IMR-90 (cell line): ENCODE results near the gene SMCO3. TPM values are rescaled to one million over a fixed set of nuclear protein-coding genes. Genes with fewer than 3 reads are reported as not detected.
A peak's percentile ranks its signal among the peaks of the same experiment; 100 is the strongest.

Experiments used
- ATAC-seq: fragments of 200-7000 bp; cut with Tn5 transposase; 2 replicates; pipeline ENCODE4 v1.9.1; 2020; ENCODE audit warnings: low read depth, mild to moderate bottlenecking, moderate library complexity
- BruUV-seq: library from RNA; stranded (reverse); fragments of 400-500 nt; replicated peaks from 2 replicates; lab custom pipeline; 2021; lab: Mats Ljungman, UMichigan
- CTCF ChIA-PET: fragments of 300-600 bp; formaldehyde crosslinking; extraction: SDS; loops from one replicate; lab custom pipeline; 2021; ENCODE audit warnings: antibody characterized with exemption; lab: Yijun Ruan, JAX
- POLR2A ChIA-PET: fragments of 300-600 bp; sonication (Branson Sonifier 250); formaldehyde crosslinking; loops from one replicate; lab custom pipeline; 2022; ENCODE audit warnings: antibody characterized with exemption; ENCODE audit not compliant: unreplicated experiment; lab: Charles Lee
- DNase-seq: peaks from one replicate; pipeline ENCODE4 v3.0.0; 2013
- H2AFZ ChIP-seq: replicated peaks from 2 replicates; pipeline ENCODE3; 2013; ENCODE audit warnings: low read length, mild to moderate bottlenecking; ENCODE audit not compliant: poor library complexity
- H2AK5ac ChIP-seq: 2 replicates; pipeline ENCODE4 v1.6.1; 2013; ENCODE audit warnings: low read depth, low read length, inconsistent platforms
- H2AK9ac ChIP-seq: replicated peaks from 2 replicates; pipeline ENCODE3; 2013; ENCODE audit warnings: mild to moderate bottlenecking, low read depth, low read length, moderate library complexity; ENCODE audit not compliant: poor library complexity
- H2BK120ac ChIP-seq: 2 replicates; pipeline ENCODE4 v1.6.1; 2013; ENCODE audit warnings: low read depth, low read length, inconsistent platforms
- H2BK15ac ChIP-seq: 3 replicates; pipeline ENCODE4 v1.6.1; 2013; ENCODE audit warnings: low read depth, low read length, inconsistent platforms
- H2BK20ac ChIP-seq: 2 replicates; pipeline ENCODE4 v1.6.1; 2013; ENCODE audit warnings: low read depth, mild to moderate bottlenecking, inconsistent platforms, low read length, moderate library complexity
- H2BK5ac ChIP-seq: 2 replicates; pipeline ENCODE4 v1.6.1; 2013; ENCODE audit warnings: mild to moderate bottlenecking, low read depth, low read length, inconsistent platforms; ENCODE audit not compliant: poor library complexity, severe bottlenecking
- H3K14ac ChIP-seq: replicated peaks from 2 replicates; pipeline ENCODE4 v1.6.1; 2013; ENCODE audit warnings: low read depth, low read length, inconsistent platforms
- H3K18ac ChIP-seq: 2 replicates; pipeline ENCODE4 v1.6.1; 2013; ENCODE audit warnings: low read depth, low read length, control low read depth
- H3K23ac ChIP-seq: 2 replicates; pipeline ENCODE4 v1.6.1; 2013; ENCODE audit warnings: low read depth, low read length, inconsistent platforms
- H3K27ac ChIP-seq: 2 replicates; pipeline ENCODE4 v1.5.1; 2013; ENCODE audit warnings: mild to moderate bottlenecking, control low read depth, low read length; ENCODE audit not compliant: insufficient read depth
- H3K27me3 ChIP-seq: 2 replicates; pipeline ENCODE4 v1.6.1; 2013; ENCODE audit warnings: low read length; ENCODE audit not compliant: control insufficient read depth, insufficient read depth
- H3K36me3 ChIP-seq: 2 replicates; pipeline ENCODE4 v1.6.1; 2013; ENCODE audit warnings: low read length, mixed read lengths; ENCODE audit not compliant: control insufficient read depth, insufficient read depth
- H3K4ac ChIP-seq: 2 replicates; pipeline ENCODE4 v1.6.1; 2013; ENCODE audit warnings: low read depth, low read length, inconsistent platforms
- H3K4me1 ChIP-seq: 2 replicates; pipeline ENCODE4 v1.6.1; 2013; ENCODE audit warnings: low read length, mixed read lengths; ENCODE audit not compliant: control insufficient read depth, insufficient read depth
- H3K4me2 ChIP-seq: 2 replicates; pipeline ENCODE4 v1.6.1; 2013; ENCODE audit warnings: low read depth, mild to moderate bottlenecking, control low read depth, low read length, moderate library complexity
- H3K4me3 ChIP-seq: 2 replicates; pipeline ENCODE4 v1.5.1; 2013; ENCODE audit warnings: low read depth, mild to moderate bottlenecking, control low read depth, low read length, moderate library complexity; ENCODE audit not compliant: insufficient read depth
- H3K56ac ChIP-seq: 2 replicates; pipeline ENCODE4 v1.6.1; 2013; ENCODE audit warnings: low read length, inconsistent platforms; ENCODE audit not compliant: insufficient read depth; ENCODE audit errors: extremely low read depth
- H3K79me1 ChIP-seq, 2 experiments: 2 replicates each; pipeline ENCODE4 v1.6.1; 2013; ENCODE audit warnings: low read length in 2 of 2, inconsistent platforms in 1 of 2, low read depth in 1 of 2
- H3K9ac ChIP-seq: 2 replicates; pipeline ENCODE4 v1.6.1; 2013; ENCODE audit warnings: low read depth, low read length, control low read depth
- H3K9me1 ChIP-seq: 2 replicates; pipeline ENCODE4 v1.6.1; 2013; ENCODE audit warnings: low read length, inconsistent platforms; ENCODE audit not compliant: insufficient read depth
- H3K9me3 ChIP-seq: 2 replicates; pipeline ENCODE4 v1.6.1; 2013; ENCODE audit warnings: low read length; ENCODE audit not compliant: control insufficient read depth, insufficient read depth
- H4K20me1 ChIP-seq: 2 replicates; pipeline ENCODE4 v1.6.1; 2013; ENCODE audit warnings: low read length, inconsistent platforms; ENCODE audit not compliant: insufficient read depth
- H4K5ac ChIP-seq: 2 replicates; pipeline ENCODE4 v1.6.1; 2013; ENCODE audit warnings: mild to moderate bottlenecking, low read depth, low read length, control low read depth
- H4K8ac ChIP-seq, 2 experiments: 2 replicates each; pipeline ENCODE4 v1.6.1; 2013; ENCODE audit warnings: low read depth in 2 of 2, low read length in 2 of 2, control low read depth in 1 of 2, inconsistent platforms in 1 of 2
- H4K91ac ChIP-seq: 2 replicates; pipeline ENCODE4 v1.6.1; 2013; ENCODE audit warnings: low read depth, low read length, inconsistent platforms; ENCODE audit not compliant: insufficient read depth
- CHD1 ChIP-seq: IDR thresholded peaks from 2 replicates; pipeline ENCODE4 v1.6.1; 2012; ENCODE audit warnings: low read depth, low read length, improper control_type of control experiment
- CTCF ChIP-seq: conservative IDR thresholded peaks from 2 replicates; pipeline ENCODE4 v1.5.1; 2012; ENCODE audit warnings: mild to moderate bottlenecking, low read depth, low read length, improper control_type of control experiment
- ELK1 ChIP-seq: fragments of 150-350 bp; IDR thresholded peaks from 2 replicates; pipeline ENCODE4 v1.6.1; 2016; ENCODE audit warnings: low read depth, mild to moderate bottlenecking, low read length, moderate library complexity, borderline replicate concordance
- MAFK ChIP-seq: IDR thresholded peaks from 2 replicates; pipeline ENCODE4 v1.6.1; 2012; ENCODE audit warnings: low read depth, low read length, improper control_type of control experiment
- MAZ ChIP-seq: IDR thresholded peaks from 2 replicates; pipeline ENCODE4 v1.6.1; 2012; ENCODE audit warnings: low read depth, mild to moderate bottlenecking, low read length, improper control_type of control experiment, moderate library complexity, borderline replicate concordance
- MXI1 ChIP-seq: IDR thresholded peaks from 2 replicates; pipeline ENCODE4 v1.6.1; 2012; ENCODE audit warnings: low read depth, mild to moderate bottlenecking, low read length, moderate library complexity, borderline replicate concordance
- NFE2L2 ChIP-seq: fragments of 150-350 bp; IDR thresholded peaks from 2 replicates; pipeline ENCODE4 v1.6.1; 2016; ENCODE audit warnings: low read depth, mild to moderate bottlenecking, low read length
- POLR2A ChIP-seq: IDR thresholded peaks from 2 replicates; pipeline ENCODE4 v1.6.1; 2012; ENCODE audit warnings: mild to moderate bottlenecking, low read depth, low read length
- RAD21 ChIP-seq: IDR thresholded peaks from 2 replicates; pipeline ENCODE4 v1.6.1; 2012; ENCODE audit warnings: low read length, improper control_type of control experiment
- RCOR1 ChIP-seq: IDR thresholded peaks from 2 replicates; pipeline ENCODE4 v1.6.1; 2012; ENCODE audit warnings: mild to moderate bottlenecking, low read length, improper control_type of control experiment; ENCODE audit not compliant: insufficient replicate concordance
- RFX5 ChIP-seq: IDR thresholded peaks from 2 replicates; pipeline ENCODE4 v1.8.0; 2012; ENCODE audit warnings: low read depth, mild to moderate bottlenecking, low read length, moderate library complexity
- SMC3 ChIP-seq: fragments of 150-350 bp; IDR thresholded peaks from 2 replicates; pipeline ENCODE4 v1.6.1; 2016; ENCODE audit warnings: low read depth, mild to moderate bottlenecking, antibody characterized with exemption, low read length, moderate library complexity
- WGBS, 2 experiments: methylation state at CpG; one replicate each; pipeline versions ENCODE4 v1.1.5 to v1.1.7; 2013; ENCODE audit warnings: missing lambda C conversion rate in 2 of 2; ENCODE audit not compliant: insufficient read length in 1 of 2; ENCODE audit errors: extremely low coverage in 2 of 2; 5-methylcytosine and 5-hydroxymethylcytosine counted together
- dilution Hi-C: fragments of 300-500 bp; cut with HindIII; formaldehyde crosslinking; loops from one replicate; pipeline ENCODE4 v1.14.3; 2018; ENCODE audit warnings: low sequenced_read_pairs; ENCODE audit not compliant: unreplicated experiment
- in situ Hi-C: fragments of 300-500 bp; cut with MboI; formaldehyde crosslinking; loops from 3 replicates; pipeline ENCODE4 v1.14.3; 2019; ENCODE audit warnings: low sequenced_read_pairs, inconsistent platforms, mixed read lengths
- intact Hi-C: fragments of 100-400 bp; cut with micrococcal nuclease; formaldehyde crosslinking; loops from 2 replicates; pipeline ENCODE4 v1.10.0; 2022
- polyA plus RNA-seq, 3 experiments: library from polyadenylated mRNA; depleted of rRNA; stranded (reverse); fragments of >200 nt; gene quantifications; 2 replicates each; pipeline ENCODE4 v1.2.3, GENCODE V29; 2012; ENCODE audit warnings: low replicate concordance in 1 of 3
- total RNA-seq: library from RNA; depleted of rRNA; stranded (reverse); fragments of >200 nt; gene quantifications from 2 replicates; pipeline ENCODE4 v1.2.3, GENCODE V29; 2012
- TF ChIP-seq, protein P1 (sequence below): fragments of 150-350 bp; IDR thresholded peaks from 2 replicates; pipeline ENCODE4 v1.6.1; 2017; ENCODE audit warnings: mild to moderate bottlenecking, antibody characterized with exemption, low read length, low read depth

The SMCO3 gene
- total and polyA plus RNA-seq, 2 of the 4 experiments (the other 2 are of a cell fraction) = under 0.01 to 0.07 TPM

DNA sequence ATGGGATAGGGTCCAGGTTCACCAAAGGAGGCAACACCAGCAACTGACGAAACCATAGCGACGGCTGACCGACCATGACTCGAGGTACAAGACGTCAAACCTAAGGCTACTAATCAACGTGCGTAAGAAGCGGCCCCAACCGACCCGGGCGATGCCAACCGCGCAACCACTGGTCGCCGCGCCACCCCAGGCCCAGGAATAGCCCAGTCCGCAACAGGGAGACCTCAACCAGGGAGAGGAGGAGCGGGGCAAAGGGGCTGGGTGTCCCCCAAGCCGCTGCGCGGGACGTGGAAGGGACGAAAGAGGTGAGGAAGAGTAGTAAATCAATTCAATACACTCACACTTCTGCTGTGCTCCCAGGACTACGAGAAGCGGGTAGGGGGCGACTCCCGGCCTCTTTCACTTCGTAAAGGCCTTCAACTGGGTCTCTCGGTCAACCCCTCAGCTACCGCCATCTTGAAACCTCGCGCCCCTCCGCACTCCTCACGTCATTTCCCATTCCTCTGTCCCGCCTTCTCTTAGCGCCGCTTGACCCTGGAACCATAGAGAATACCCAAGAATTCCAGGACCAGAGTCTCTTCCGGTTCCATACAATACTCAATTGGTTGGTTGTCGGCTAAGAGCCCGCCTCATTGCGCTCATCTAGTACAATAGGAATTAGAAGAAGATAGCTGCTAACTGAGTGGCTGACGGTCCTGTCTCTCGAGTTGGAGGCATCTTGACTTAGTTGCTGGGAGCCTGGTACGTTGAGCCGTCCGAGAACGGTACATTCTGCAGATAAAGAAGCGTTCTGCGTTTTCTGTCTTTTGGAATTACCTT lies 10.8 kb downstream of the SMCO3 start, which contains the start of the genes C12orf60 and WBP11:
C12orf60 (plus strand) TSS at position 660 of the 819 bp plus-strand sequence. CDS start 19,266 bp downstream, outside the sequence.
WBP11 (minus strand) TSS at position 468 of the 819 bp plus-strand sequence. CDS start 2,095 bp downstream, outside the sequence.
- Histone ChIP-seq H3K14ac (peak within 1 kb of the TSS; percentile 90), H3K4me1 (no peaks in the 10 kb centered on the region), H4K5ac (peak within 1 kb of the TSS; percentile 42), H2BK20ac (peak within 1 kb of the TSS; percentile 22; the same call in 1 of the 2 replicates), H4K20me1 (no peaks in the 10 kb centered on the region), H3K18ac (peak within 1 kb of the TSS; percentile 44), H2BK5ac (peak within 1 kb of the TSS; percentile 78), H2AFZ (peak within 1 kb of the TSS; percentile 89), H4K8ac (peak within 1 kb of the TSS; percentile 69 to 95), H3K4me3 (peak within 1 kb of the TSS; percentile 92), H3K56ac (peak within 1 kb of the TSS; percentile 97), H2BK15ac (no peak within 1 kb of the TSS), H2AK9ac (peak within 1 kb of the TSS; percentile 31), H3K27me3 (no peaks in the 10 kb centered on the region), H3K4me2 (peak within 1 kb of the TSS; percentile 95), H3K27ac (peak within 1 kb of the TSS; percentile 82), H3K4ac (peak within 1 kb of the TSS; percentile 56), H3K9me1 (no peaks in the 10 kb centered on the region), H3K9ac (peak within 1 kb of the TSS; percentile 87), H3K23ac (peak within 1 kb of the TSS; percentile 89), H3K9me3 (no peaks in the 10 kb centered on the region), H4K91ac (peak within 1 kb of the TSS; percentile 56), H2BK120ac (peak within 1 kb of the TSS; percentile 44), H3K79me1 (peaks cover 4 to 10% of the 10 kb centered on the region in 2 experiments; a peak in 3 of 4 replicates), H3K36me3 (peaks cover 5% of the 10 kb centered on the region), H2AK5ac (0 out of 2 replicates have a peak within 1 kb of the TSS, but pooled peaks have one; percentile 13)
- ChIA-PET CTCF (interaction anchor here (1.1 kb wide), 1 partner anchor 41 kb away, joined by 3 read pairs; no protein-coding TSS in a partner anchor), POLR2A (interaction anchor here (0.6 kb wide), 1 partner anchor 43 kb away, joined by 4 read pairs; no protein-coding TSS in a partner anchor)
- DNase-seq = peak; percentile 99
- intact Hi-C loops = loop anchor here (1.0 to 2.0 kb wide), 2 partner anchors 29 to 34 kb away; a partner anchor contains a TSS
- peak; percentile 99 for ATAC-seq
- in situ Hi-C loops = no loop called here
- WGBS, 2 experiments = 1% methylated on average over 14 of the region's 50 CpGs; no CpG with 5 or more reads in 1 of the 2 experiments
- BruUV-seq = TSS peak; percentile 71
- dilution Hi-C loops = no loop called here
- TF ChIP-seq SMC3 (no peak), CTCF (no peak), POLR2A (peak; percentile 89), MAZ (peak; percentile 14; the same call in 1 of the 2 replicates), ELK1 (no peak), NFE2L2 (peak; percentile 60; the same call in 1 of the 2 replicates), RCOR1 (no peak), RFX5 (no peak), MXI1 (peak; percentile 57; the same call in 1 of the 2 replicates), CHD1 (peak; percentile 97), RAD21 (no peak), MAFK (no peak)
- TF ChIP-seq, protein P1, sequence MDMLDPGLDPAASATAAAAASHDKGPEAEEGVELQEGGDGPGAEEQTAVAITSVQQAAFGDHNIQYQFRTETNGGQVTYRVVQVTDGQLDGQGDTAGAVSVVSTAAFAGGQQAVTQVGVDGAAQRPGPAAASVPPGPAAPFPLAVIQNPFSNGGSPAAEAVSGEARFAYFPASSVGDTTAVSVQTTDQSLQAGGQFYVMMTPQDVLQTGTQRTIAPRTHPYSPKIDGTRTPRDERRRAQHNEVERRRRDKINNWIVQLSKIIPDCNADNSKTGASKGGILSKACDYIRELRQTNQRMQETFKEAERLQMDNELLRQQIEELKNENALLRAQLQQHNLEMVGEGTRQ = no peak
